A549 (cell line): ENCODE measurements around the gene BCO2. TPM values are rescaled to one million over a fixed set of nuclear protein-coding genes. Genes with fewer than 3 reads are reported as not detected.
A peak's percentile ranks its signal among the peaks of the same experiment; 100 is the strongest.

Experiments used
- ATAC-seq, 2 experiments: fragments of 200-7000 bp in 1 of 2; fragments of >200 bp in 1 of 2; cut with Nextera tagmentation in 1 of 2; cut with Tn5 transposase in 1 of 2; 3 replicates each; pipeline versions ENCODE4 v1.8.0 to v1.9.1; 2018 to 2020; ENCODE audit warnings: mild to moderate bottlenecking in 1 of 2, moderate library complexity in 1 of 2
- CTCF ChIA-PET: fragments of 300-600 bp; sonication (Branson Sonifier 250); formaldehyde crosslinking; extraction: SDS; loops from one replicate; lab custom pipeline; 2021; ENCODE audit warnings: antibody characterized with exemption, inconsistent platforms; lab: Yijun Ruan, JAX
- POLR2A ChIA-PET: fragments of 350-600 bp; formaldehyde crosslinking; extraction: SDS; loops from one replicate; lab custom pipeline; 2021; ENCODE audit warnings: antibody characterized with exemption, inconsistent platforms; lab: Yijun Ruan, JAX
- DNase-seq, 2 experiments: peaks; one replicate each; pipeline versions ENCODE4 v3.0.0 to v3.0.0-alpha.2; 2011 to 2016; ENCODE audit warnings: low read depth in 1 of 2, low spot score in 1 of 2
- FAIRE-seq: peaks from 2 replicates; lab custom pipeline; 2011; peaks lifted over from hg19 to GRCh38; lab: Jason Lieb, UNC
- H3K27ac ChIP-seq, 2 experiments: fragments of >200 bp; sonication (Bioruptor Twin); formaldehyde crosslinking; 3 replicates each; pipeline ENCODE4 v1.5.1; 2016 to 2017
- H3K4me1 ChIP-seq: fragments of >200 bp; sonication (Bioruptor Twin); formaldehyde crosslinking; 3 replicates; pipeline ENCODE4 v1.6.1; 2016
- H3K4me2 ChIP-seq: fragments of >200 bp; sonication (Bioruptor Twin); formaldehyde crosslinking; 3 replicates; pipeline ENCODE4 v1.6.1; 2016
- H3K4me3 ChIP-seq: fragments of >200 bp; sonication (Bioruptor Twin); formaldehyde crosslinking; 3 replicates; pipeline ENCODE4 v1.5.1; 2016
- H3K9me3 ChIP-seq: fragments of >200 bp; sonication (Bioruptor Twin); formaldehyde crosslinking; 3 replicates; pipeline ENCODE4 v1.6.1; 2016
- CBX2 ChIP-seq: fragments of 200-600 bp; sonication (generic); IDR thresholded peaks from 2 replicates; pipeline ENCODE4 v1.6.1; 2016; ENCODE audit warnings: low read depth, mild to moderate bottlenecking, borderline replicate concordance
- EP300 ChIP-seq, 2 experiments: fragments of >200 bp; sonication (Bioruptor Twin); formaldehyde crosslinking; IDR thresholded peaks; 2 replicates in 1 of 2; 3 replicates in 1 of 2; pipeline ENCODE4 v1.6.1; 2016 to 2017
- ESRRA ChIP-seq: fragments of 150-350 bp; IDR thresholded peaks from 2 replicates; pipeline ENCODE4 v1.6.1; 2014; ENCODE audit warnings: mild to moderate bottlenecking, low read length, borderline replicate concordance
- HEYL ChIP-seq: fragments of 250-450 bp; sonication (Bioruptor Pico); IDR thresholded peaks from 2 replicates; pipeline ENCODE4 v1.8.0; 2021; ENCODE audit warnings: mild to moderate bottlenecking, moderate library complexity
- HOXA7 ChIP-seq: fragments of 250-450 bp; sonication (Bioruptor Pico); IDR thresholded peaks from 2 replicates; pipeline ENCODE4 v1.5.0; 2020; ENCODE audit warnings: mild to moderate bottlenecking, moderate library complexity
- HOXB13 ChIP-seq: fragments of 250-450 bp; sonication (Bioruptor Pico); IDR thresholded peaks from 2 replicates; pipeline ENCODE4 v1.5.0; 2020; ENCODE audit warnings: low read depth, mild to moderate bottlenecking, moderate library complexity
- HOXB5 ChIP-seq: fragments of 250-450 bp; sonication (Bioruptor Pico); IDR thresholded peaks from 2 replicates; pipeline ENCODE4 v1.5.0; 2020; ENCODE audit warnings: mild to moderate bottlenecking, moderate library complexity
- MAZ ChIP-seq: fragments of 150-350 bp; IDR thresholded peaks from 2 replicates; pipeline ENCODE4 v1.6.1; 2014; ENCODE audit warnings: antibody characterized with exemption, low read depth, low read length, borderline replicate concordance
- PHF8 ChIP-seq: fragments of 200-600 bp; sonication (generic); IDR thresholded peaks from 2 replicates; pipeline ENCODE4 v1.6.1; 2016; ENCODE audit warnings: low read depth, mild to moderate bottlenecking, antibody characterized with exemption, moderate library complexity, borderline replicate concordance
- RAD21 ChIP-seq, 2 experiments: fragments of >200 bp in 1 of 2; sonication (Bioruptor Twin) in 1 of 2; formaldehyde crosslinking in 1 of 2; IDR thresholded peaks in 1 of 2; conservative IDR thresholded peaks in 1 of 2; 2 replicates in 1 of 2; 3 replicates in 1 of 2; pipeline ENCODE4 v1.6.1; 2012 to 2018; ENCODE audit warnings: inconsistent platforms in 1 of 2
- RARB ChIP-seq: fragments of 250-450 bp; sonication (Bioruptor Pico); IDR thresholded peaks from 2 replicates; pipeline ENCODE4 v1.8.0; 2021; ENCODE audit warnings: mild to moderate bottlenecking, moderate library complexity
- RFX5 ChIP-seq: fragments of 450-650 bp; IDR thresholded peaks from 2 replicates; pipeline ENCODE4 v1.7.1; 2014; ENCODE audit warnings: antibody characterized with exemption, mild to moderate bottlenecking, moderate library complexity
- RNF2 ChIP-seq: fragments of 200-600 bp; sonication (generic); IDR thresholded peaks from 2 replicates; pipeline ENCODE4 v1.6.1; 2016; ENCODE audit warnings: low read depth, mild to moderate bottlenecking, antibody characterized with exemption, moderate library complexity, borderline replicate concordance
- SREBF2 ChIP-seq: fragments of 450-650 bp; IDR thresholded peaks from 2 replicates; pipeline ENCODE4 v1.6.1; 2014; ENCODE audit warnings: mild to moderate bottlenecking, moderate library complexity
- ZC3H11A ChIP-seq: fragments of 450-650 bp; IDR thresholded peaks from 2 replicates; pipeline ENCODE4 v1.6.1; 2014; ENCODE audit warnings: antibody characterized with exemption, mild to moderate bottlenecking
- WGBS: methylation state at CpG from one replicate; pipeline ENCODE4 v1.1.6; 2017; ENCODE audit errors: missing lambda C conversion rate; 5-methylcytosine and 5-hydroxymethylcytosine counted together
- polyA plus RNA-seq, 4 experiments: library from polyadenylated mRNA; depleted of rRNA in 3 of 4; stranded (reverse); fragments of >200 nt; fragmentation: RNase III in 1 of 4; extraction: RNeasy Plus Mini Kit Qiagen cat#74134 plus additional on column Dnase treatment in 1 of 4; gene quantifications; 2 replicates in 3 of 4; 3 replicates in 1 of 4; pipeline ENCODE4 v1.2.3, GENCODE V29; 2011 to 2017
- TF ChIP-seq, protein P1 (sequence below): fragments of 200-600 bp; sonication (generic); IDR thresholded peaks from 2 replicates; pipeline ENCODE4 v1.6.1; 2016; ENCODE audit warnings: antibody characterized with exemption, mild to moderate bottlenecking, moderate library complexity
- TF ChIP-seq, protein P2 (sequence below): fragments of 150-350 bp; IDR thresholded peaks from 2 replicates; pipeline ENCODE4 v1.6.1; 2014; ENCODE audit warnings: low read depth, mild to moderate bottlenecking, low read length
- TF ChIP-seq, protein P3 (sequence below): IDR thresholded peaks from 2 replicates; pipeline ENCODE4 v1.6.1; 2012

Gene BCO2
- polyA plus RNA-seq, 2 of the 4 experiments (the other 2 are of a cell fraction) = 1.3 to 1.9 TPM

DNA sequence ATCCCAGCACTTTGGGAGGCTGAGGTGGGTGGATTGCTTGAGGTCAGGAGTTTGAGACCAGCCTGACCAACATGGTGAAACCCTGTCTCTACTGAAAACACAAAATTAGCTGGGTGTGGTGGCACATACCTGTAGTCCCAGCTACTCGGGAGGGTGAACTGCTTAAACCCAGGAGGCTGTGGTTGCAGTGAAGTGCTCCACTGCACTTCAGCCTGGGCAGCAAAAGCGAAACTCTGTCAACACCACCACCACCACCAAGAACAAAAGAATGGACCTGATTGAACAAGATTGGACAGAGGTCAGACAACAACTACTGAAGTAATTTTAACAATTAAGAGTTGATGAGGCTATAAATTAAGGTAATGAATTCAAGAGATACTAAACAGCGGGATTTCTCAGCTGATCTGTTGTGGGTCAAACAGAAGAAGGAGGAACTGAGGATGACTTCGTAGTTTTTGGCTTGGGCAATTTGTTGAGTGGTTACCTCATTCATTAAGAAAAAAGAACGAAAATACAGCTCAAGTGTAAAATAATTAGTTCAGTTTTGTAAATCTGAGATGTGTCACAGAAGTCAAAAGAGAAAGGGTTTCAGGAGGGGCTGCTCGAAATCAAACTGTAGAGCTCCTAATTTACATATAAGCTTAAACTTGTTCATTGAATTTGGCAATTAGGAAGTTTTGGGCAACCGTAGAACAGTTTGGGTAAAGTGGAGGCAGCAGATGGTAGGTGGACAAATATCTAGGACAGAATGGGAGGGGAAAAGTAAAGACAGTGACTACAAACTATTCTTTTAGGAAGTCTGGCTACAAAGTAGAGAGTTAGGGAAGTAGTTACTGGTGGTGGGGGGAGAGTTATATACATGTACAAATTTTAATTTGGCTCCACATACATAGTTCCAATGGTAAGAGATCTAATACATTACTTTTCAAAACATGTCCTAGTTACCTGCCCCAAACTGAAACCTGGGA, 15.9 kb upstream of the BCO2 start:
- Histone ChIP-seq H3K4me3 (peak overlapping the region; percentile 80; the same call in 1 of the 3 replicates), H3K4me1 (peaks cover 68% of the 10 kb centered on the region)
- no peak for DNase-seq

GRCh38 chr11:112160091-112160848, 15.0 kb upstream of the BCO2 start:
- H3K4me1 ChIP-seq = peaks cover 73% of the 10 kb centered on the region
- H3K4me2 ChIP-seq = peak overlapping the region; percentile 86
- DNase-seq = no peak
- CTCF ChIA-PET = interaction anchor here (1.5 kb wide), 1 partner anchor 59 kb away, joined by 3 read pairs; no protein-coding TSS in a partner anchor
- no peak for TF ChIP-seq HEYL (CRISPR knock-in tag)
- TF ChIP-seq HOXB13 = no peak
- TF ChIP-seq, protein P1, sequence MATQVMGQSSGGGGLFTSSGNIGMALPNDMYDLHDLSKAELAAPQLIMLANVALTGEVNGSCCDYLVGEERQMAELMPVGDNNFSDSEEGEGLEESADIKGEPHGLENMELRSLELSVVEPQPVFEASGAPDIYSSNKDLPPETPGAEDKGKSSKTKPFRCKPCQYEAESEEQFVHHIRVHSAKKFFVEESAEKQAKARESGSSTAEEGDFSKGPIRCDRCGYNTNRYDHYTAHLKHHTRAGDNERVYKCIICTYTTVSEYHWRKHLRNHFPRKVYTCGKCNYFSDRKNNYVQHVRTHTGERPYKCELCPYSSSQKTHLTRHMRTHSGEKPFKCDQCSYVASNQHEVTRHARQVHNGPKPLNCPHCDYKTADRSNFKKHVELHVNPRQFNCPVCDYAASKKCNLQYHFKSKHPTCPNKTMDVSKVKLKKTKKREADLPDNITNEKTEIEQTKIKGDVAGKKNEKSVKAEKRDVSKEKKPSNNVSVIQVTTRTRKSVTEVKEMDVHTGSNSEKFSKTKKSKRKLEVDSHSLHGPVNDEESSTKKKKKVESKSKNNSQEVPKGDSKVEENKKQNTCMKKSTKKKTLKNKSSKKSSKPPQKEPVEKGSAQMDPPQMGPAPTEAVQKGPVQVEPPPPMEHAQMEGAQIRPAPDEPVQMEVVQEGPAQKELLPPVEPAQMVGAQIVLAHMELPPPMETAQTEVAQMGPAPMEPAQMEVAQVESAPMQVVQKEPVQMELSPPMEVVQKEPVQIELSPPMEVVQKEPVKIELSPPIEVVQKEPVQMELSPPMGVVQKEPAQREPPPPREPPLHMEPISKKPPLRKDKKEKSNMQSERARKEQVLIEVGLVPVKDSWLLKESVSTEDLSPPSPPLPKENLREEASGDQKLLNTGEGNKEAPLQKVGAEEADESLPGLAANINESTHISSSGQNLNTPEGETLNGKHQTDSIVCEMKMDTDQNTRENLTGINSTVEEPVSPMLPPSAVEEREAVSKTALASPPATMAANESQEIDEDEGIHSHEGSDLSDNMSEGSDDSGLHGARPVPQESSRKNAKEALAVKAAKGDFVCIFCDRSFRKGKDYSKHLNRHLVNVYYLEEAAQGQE = no peak
- TF ChIP-seq HOXB5 (CRISPR knock-in tag) = no peak
- TF ChIP-seq, all 56 proteins: peak for 0
- 29% methylated on average over 2 of the region's 2 CpGs for WGBS
- H3K4me3 ChIP-seq = peak overlapping the region; percentile 80; the same call in 2 of the 3 replicates
- no peaks in the 10 kb centered on the region for H3K9me3 ChIP-seq
- H3K27ac ChIP-seq = peak overlapping the region; percentile 81 to 86
- POLR2A ChIA-PET = interaction anchor here (0.5 to 0.7 kb wide), 3 partner anchors 31 to 881 kb away, joined by 3 to 5 read pairs (median 3); no protein-coding TSS in a partner anchor
- no peak for FAIRE-seq
- no peak for ATAC-seq

More for the DNA sequence above, 15.9 kb upstream of the BCO2 start:
- H3K27ac ChIP-seq = peak overlapping the region; percentile 81 to 86
- CTCF ChIA-PET = interaction anchor here (1.5 kb wide), 1 partner anchor 60 kb away, joined by 3 read pairs; no protein-coding TSS in a partner anchor
- peak overlapping the region; percentile 86 for H3K4me2 ChIP-seq
- ATAC-seq = no peak
- FAIRE-seq = no peak
- H3K9me3 ChIP-seq = no peaks in the 10 kb centered on the region
- TF ChIP-seq HOXA7 (CRISPR knock-in tag) = no peak
- no peak for TF ChIP-seq RNF2
- TF ChIP-seq ZC3H11A = no peak
- TF ChIP-seq, protein P2, sequence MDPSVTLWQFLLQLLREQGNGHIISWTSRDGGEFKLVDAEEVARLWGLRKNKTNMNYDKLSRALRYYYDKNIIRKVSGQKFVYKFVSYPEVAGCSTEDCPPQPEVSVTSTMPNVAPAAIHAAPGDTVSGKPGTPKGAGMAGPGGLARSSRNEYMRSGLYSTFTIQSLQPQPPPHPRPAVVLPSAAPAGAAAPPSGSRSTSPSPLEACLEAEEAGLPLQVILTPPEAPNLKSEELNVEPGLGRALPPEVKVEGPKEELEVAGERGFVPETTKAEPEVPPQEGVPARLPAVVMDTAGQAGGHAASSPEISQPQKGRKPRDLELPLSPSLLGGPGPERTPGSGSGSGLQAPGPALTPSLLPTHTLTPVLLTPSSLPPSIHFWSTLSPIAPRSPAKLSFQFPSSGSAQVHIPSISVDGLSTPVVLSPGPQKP = no peak
- no peak for TF ChIP-seq RAD21 (conservative IDR thresholded peaks at IDR 0.05 in 1 of 2, IDR thresholded peaks at IDR 0.05 in 1 of 2)
- no peak for TF ChIP-seq EP300 (IDR thresholded peaks at IDR 0.05)
- no peak for TF ChIP-seq CBX2
- no peak for TF ChIP-seq PHF8
- TF ChIP-seq, protein P3, sequence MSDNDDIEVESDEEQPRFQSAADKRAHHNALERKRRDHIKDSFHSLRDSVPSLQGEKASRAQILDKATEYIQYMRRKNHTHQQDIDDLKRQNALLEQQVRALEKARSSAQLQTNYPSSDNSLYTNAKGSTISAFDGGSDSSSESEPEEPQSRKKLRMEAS = no peak
- no peak for TF ChIP-seq MAZ
- TF ChIP-seq SREBF2 = no peak
- TF ChIP-seq RARB (CRISPR knock-in tag) = no peak
- TF ChIP-seq ESRRA = no peak
- no peak for TF ChIP-seq RFX5
- WGBS = 70% methylated on average over 7 of the region's 7 CpGs
- POLR2A ChIA-PET = interaction anchor here (0.7 kb wide), 1 partner anchor 30 kb away, joined by 3 read pairs; no protein-coding TSS in a partner anchor
